Activated T-cell treated with anti-CD3 and anti-CD28 coated beads for 48 hours (primary cell): Measurements from ENCODE around the gene SAFB.
A peak's percentile ranks its signal among the peaks of the same experiment; 100 is the strongest.
"Not testable (repeated sequence)": the region's sequence is repeated elsewhere in the genome, so short reads cannot be mapped to it uniquely, and the experiment has no call there.

ENCODE experiments used
- DNase-seq: peaks from one replicate; pipeline ENCODE4 v3.0.0-alpha.2; 2020; ENCODE audit warnings: low read depth

The SAFB gene

GRCh38 chr19:5595129-5595528, 27.8 kb upstream of the SAFB start:
- DNase-seq, result no peak

GRCh38 chr19:5595745-5596144, 27.1 kb upstream of the SAFB start:
- DNase-seq, result no peak

- no peak for DNase-seq
Measured at GRCh38 chr19:5600797-5601196, 22.1 kb upstream of the SAFB start.

- no peak for DNase-seq
Measured at GRCh38 chr19:5603626-5604025, 19.3 kb upstream of the SAFB start.

- DNase-seq, result no peak
Measured at GRCh38 chr19:5605362-5605761, 17.5 kb upstream of the SAFB start.

- no peak for DNase-seq
Measured at GRCh38 chr19:5607318-5608275, 15.3 kb upstream of the SAFB start.

- no peak for DNase-seq
Measured at GRCh38 chr19:5608291-5608690, 14.6 kb upstream of the SAFB start.

- not testable (repeated sequence) for DNase-seq
Measured at GRCh38 chr19:5608766-5609165, 14.1 kb upstream of the SAFB start.

GRCh38 chr19:5609881-5610448, 12.9 kb upstream of the SAFB start:
- no peak for DNase-seq

GRCh38 chr19:5612891-5613865, 9.7 kb upstream of the SAFB start:
- no peak for DNase-seq

GRCh38 chr19:5615756-5616327, 7.0 kb upstream of the SAFB start:
- no peak for DNase-seq

- DNase-seq, result no peak
Measured at GRCh38 chr19:5617080-5617479, 5.8 kb upstream of the SAFB start.

- DNase-seq, result no peak
Measured at GRCh38 chr19:5618591-5618990, 4.3 kb upstream of the SAFB start.

- no peak for DNase-seq
Measured at GRCh38 chr19:5619946-5620345, 2.9 kb upstream of the SAFB start.

- no peak for DNase-seq
Measured at GRCh38 chr19:5621311-5621944, 1.5 kb upstream of the SAFB start.

- peak; percentile 15 for DNase-seq
Measured at GRCh38 chr19:5621945-5622464, 878 bp upstream of the SAFB start.

GRCh38 chr19:5623397-5624017, 624 bp downstream of the SAFB start:
- DNase-seq, result no peak

- peak; percentile 5 for DNase-seq
Measured at GRCh38 chr19:5624018-5624663, 1.3 kb downstream of the SAFB start.

- DNase-seq, result no peak
Measured at GRCh38 chr19:5624741-5625278, 1.9 kb downstream of the SAFB start.

GRCh38 chr19:5625641-5626040, 2.8 kb downstream of the SAFB start:
- no peak for DNase-seq
